Measurements from ENCODE around the gene LRCH1. TPM values are rescaled to one million over a fixed set of nuclear protein-coding genes. Genes with fewer than 3 reads are reported as not detected.

LRCH1 gene
- polyA plus RNA-seq, 1 of the 3 experiments (the other 2 are of a cell fraction), result 5.5 TPM

GRCh38 chr13:46578590-46578975, 25.6 kb downstream of the LRCH1 start:
- Histone ChIP-seq H2AFZ (ENCODE audit: low read depth) (no peak overlapping the region), H3K4me1 (ENCODE audit: control insufficient read depth in 1 of 2, insufficient read depth in 2 of 2, low read depth in 1 of 2, low read length in 1 of 2) (peaks cover 13 to 49% of the 10 kb centered on the region in 2 experiments; a peak in 3 of 4 replicates), H3K36me3 (replicated peaks in 1 of 2; ENCODE audit: control insufficient read depth in 1 of 2, insufficient read depth in 2 of 2, low read length in 1 of 2) (no peaks in the 10 kb centered on the region), H3K27ac (ENCODE audit: low read depth in 2 of 2, low read length in 1 of 2) (peak overlapping the region in 1 of 2 experiments; percentile 12; a peak in 2 of 4 replicates), H3K9ac (no peak overlapping the region), H3K27me3 (ENCODE audit: insufficient read depth) (no peaks in the 10 kb centered on the region), H3F3A (replicated peaks; ENCODE audit: insufficient read depth) (peaks cover 18% of the 10 kb centered on the region), H3K9me2 (no peaks in the 10 kb centered on the region), H3K4me3 (ENCODE audit: low read depth in 2 of 2, low read length in 1 of 2) (no peak overlapping the region), H3K79me2 (ENCODE audit: insufficient read depth) (peaks cover 65% of the 10 kb centered on the region), H3K9me3 (no peaks in the 10 kb centered on the region), H4K20me1 (ENCODE audit: insufficient read depth) (peaks cover 14% of the 10 kb centered on the region), H3K4me2 (peak overlapping the region; percentile 40; the same call in 1 of the 2 replicates)
- WGBS (ENCODE audit: low lambda C conversion rate), result 87% methylated on average over 3 of the region's 3 CpGs
- TF ChIP-seq FOSL2 (IDR thresholded peaks at IDR 0.05; ENCODE audit: borderline replicate concordance, low read depth), result no peak
- no peak for TF ChIP-seq REST (IDR thresholded peaks at IDR 0.05; ENCODE audit: low read depth, low read length)
- no peak for TF ChIP-seq CHD2 (IDR thresholded peaks at IDR 0.05; ENCODE audit: low read length, partially characterized antibody)
- no peak for TF ChIP-seq SIN3A (IDR thresholded peaks at IDR 0.05; ENCODE audit: borderline replicate concordance, low read depth, low read length)
- no peak for TF ChIP-seq ELF1 (IDR thresholded peaks at IDR 0.05)
- no peak for TF ChIP-seq NRF1 (IDR thresholded peaks at IDR 0.05; ENCODE audit: low read depth, low read length)
- no peak for TF ChIP-seq TEAD4 (IDR thresholded peaks at IDR 0.05; ENCODE audit: borderline replicate concordance, insufficient read depth)
- TF ChIP-seq GABPA (IDR thresholded peaks at IDR 0.05; ENCODE audit: low read depth), result no peak
- no peak for TF ChIP-seq PBX3 (IDR thresholded peaks at IDR 0.05)
- no peak for TF ChIP-seq USF1 (IDR thresholded peaks at IDR 0.05; ENCODE audit: borderline replicate concordance, low read depth)
- TF ChIP-seq NFIC (IDR thresholded peaks at IDR 0.05; ENCODE audit: borderline replicate concordance), result no peak
- no peak for TF ChIP-seq RFX5 (IDR thresholded peaks at IDR 0.05; ENCODE audit: low read length)
- no peak for TF ChIP-seq EP300 (IDR thresholded peaks at IDR 0.05; ENCODE audit: borderline replicate concordance in 1 of 2, low read depth in 1 of 2, low read length in 1 of 2)
- TF ChIP-seq GATA2 (CRISPR knock-in tag; IDR thresholded peaks at IDR 0.05), result no peak
- no peak for TF ChIP-seq IRF3 (IDR thresholded peaks at IDR 0.05; ENCODE audit: low read depth, low read length)
- TF ChIP-seq TCF12 (IDR thresholded peaks at IDR 0.05), result no peak
- DNase-seq, result no peak
- CTCF ChIA-PET, result interaction anchor here (1.1 to 1.9 kb wide), 2 partner anchors 28 to 44 kb away, joined by 3 to 5 read pairs; no protein-coding TSS in a partner anchor
- POLR2A ChIA-PET, result no interaction called here

Data from SK-N-SH (cell line).